Right cardiac atrium (tissue), 5 donors: ENCODE results near the gene WIF1. TPM values are rescaled to one million over a fixed set of nuclear protein-coding genes. Genes with fewer than 3 reads are reported as not detected.

Source experiments
- ATAC-seq, 2 donors: fragments of 200-7000 bp; cut with Tn5 transposase; one replicate each; pipeline versions ENCODE4 v1.8.0 to v1.9.1; 2020; ENCODE audit warnings: moderate library complexity in 2 of 2, mild to moderate bottlenecking in 1 of 2
- DNase-seq, 3 donors: peaks; one replicate each; pipeline ENCODE4 v3.0.0-alpha.2; 2020
- H3K27ac ChIP-seq: one replicate; pipeline ENCODE4 v1.5.1; 2013; ENCODE audit warnings: mild to moderate bottlenecking, low read length, control low read depth, moderate library complexity
- H3K27me3 ChIP-seq: one replicate; pipeline ENCODE4 v1.6.1; 2013; ENCODE audit not compliant: control insufficient read depth, insufficient read depth
- H3K4me1 ChIP-seq: one replicate; pipeline ENCODE4 v1.6.1; 2013; ENCODE audit warnings: low read length; ENCODE audit not compliant: control insufficient read depth, insufficient read depth
- H3K4me3 ChIP-seq: one replicate; pipeline ENCODE4 v1.5.1; 2013; ENCODE audit warnings: low read length, control low read depth
- H3K9me3 ChIP-seq: one replicate; pipeline ENCODE4 v1.6.1; 2013; ENCODE audit warnings: low read length; ENCODE audit not compliant: control insufficient read depth
- WGBS: extraction: QIAGEN DNeasy Blood & Tissue Kit; methylation state at CpG from one replicate; pipeline ENCODE4 v1.1.7; 2013; 5-methylcytosine and 5-hydroxymethylcytosine counted together
- intact Hi-C, 4 donors: fragments of 100-400 bp; cut with DNase I; formaldehyde crosslinking; loops; one replicate each; pipeline versions ENCODE4 v1.11.0 to v1.14.0; 2022 to 2023
- polyA plus RNA-seq: library from polyadenylated mRNA; stranded (reverse); fragments of 200-250 nt; gene quantifications from one replicate; pipeline ENCODE4 v1.2.3, GENCODE V29; 2013
- total RNA-seq, 4 donors: library from RNA; stranded (reverse); fragmentation: NEBNext Ultra II Directional; extraction: Animal tissue kit (Norgen Biotek cat#: 25700); gene quantifications; one replicate each; pipeline ENCODE4 v1.2.1, GENCODE V29; 2021
- donor health status: healthy with polysubstance abuse.
- donor health status: DM: no; HTN: yes; CAD: no.
- donor health status: DM: no; HTN: no; CAD: no.
- donor health status: DM: no; HTN: yes; CAD: no; lungs with severe emphysema.
- donor health status: DM: yes; HTN: yes; CAD: no.

The WIF1 gene
- total and polyA plus RNA-seq, 5 donors, result 0.29 to 0.67 (median 0.38) TPM; not detected in 2

GRCh38 chr12:65152596-65152995, 31.5 kb upstream of the WIF1 start:
- intact Hi-C loops, result no loop called here
- DNase-seq, result no peak
- H3K4me3 ChIP-seq, result no peak overlapping the region
- no peaks in the 10 kb centered on the region for H3K9me3 ChIP-seq
- H3K27ac ChIP-seq, result no peak overlapping the region
- 46% methylated on average over 1 of the region's 1 CpG for WGBS
- no peak for ATAC-seq
- no peaks in the 10 kb centered on the region for H3K27me3 ChIP-seq
- no peaks in the 10 kb centered on the region for H3K4me1 ChIP-seq

- intact Hi-C loops, result no loop called here
- Histone ChIP-seq H3K4me3 (no peak overlapping the region), H3K27ac (no peak overlapping the region), H3K27me3 (no peaks in the 10 kb centered on the region), H3K9me3 (no peaks in the 10 kb centered on the region), H3K4me1 (no peaks in the 10 kb centered on the region)
- DNase-seq, result no peak
- ATAC-seq, result no peak
Observed at GRCh38 chr12:65152012-65152411, 30.9 kb upstream of the WIF1 start.

GRCh38 chr12:65147312-65147905, 26.3 kb upstream of the WIF1 start:
- Histone ChIP-seq H3K27ac (no peak overlapping the region), H3K4me1 (no peaks in the 10 kb centered on the region), H3K9me3 (no peaks in the 10 kb centered on the region), H3K27me3 (no peaks in the 10 kb centered on the region), H3K4me3 (no peak overlapping the region)
- DNase-seq, result no peak
- WGBS, result 78% methylated on average over 2 of the region's 2 CpGs
- ATAC-seq, result no peak
- intact Hi-C loops, result no loop called here

GRCh38 chr12:65140738-65141137, 19.6 kb upstream of the WIF1 start:
- ATAC-seq (no peak), DNase-seq (no peak)
- Histone ChIP-seq H3K9me3 (no peaks in the 10 kb centered on the region), H3K27ac (no peak overlapping the region), H3K27me3 (no peaks in the 10 kb centered on the region), H3K4me1 (no peaks in the 10 kb centered on the region), H3K4me3 (no peak overlapping the region)
- 92% methylated on average over 1 of the region's 1 CpG for WGBS
- intact Hi-C loops, result no loop called here

GRCh38 chr12:65139389-65139788, 18.3 kb upstream of the WIF1 start:
- Histone ChIP-seq H3K27ac (no peak overlapping the region), H3K4me1 (no peaks in the 10 kb centered on the region), H3K4me3 (no peak overlapping the region), H3K9me3 (no peaks in the 10 kb centered on the region), H3K27me3 (no peaks in the 10 kb centered on the region)
- intact Hi-C loops, result no loop called here
- no peak for ATAC-seq
- no peak for DNase-seq
- WGBS, result 30% methylated on average over 1 of the region's 1 CpG

- H3K4me1 ChIP-seq, result no peaks in the 10 kb centered on the region
- H3K9me3 ChIP-seq, result no peaks in the 10 kb centered on the region
- no peak overlapping the region for H3K27ac ChIP-seq
- no peak for DNase-seq
- intact Hi-C loops, result no loop called here
- no peak for ATAC-seq
- H3K4me3 ChIP-seq, result no peak overlapping the region
- no peaks in the 10 kb centered on the region for H3K27me3 ChIP-seq
Observed at GRCh38 chr12:65133879-65134278, 12.8 kb upstream of the WIF1 start.

- no peak overlapping the region for H3K4me3 ChIP-seq
- ATAC-seq, result peak in 1 of 2 donors; percentile 43
- no peak overlapping the region for H3K27ac ChIP-seq
- 46% methylated on average over 5 of the region's 5 CpGs for WGBS
- intact Hi-C loops, result loop anchor here (5.0 to 10.0 kb wide), 3 partner anchors 234 to 332 kb away; no protein-coding TSS in a partner anchor
- H3K27me3 ChIP-seq, result peaks cover 5% of the 10 kb centered on the region
- DNase-seq, result no peak
- H3K9me3 ChIP-seq, result no peaks in the 10 kb centered on the region
- no peaks in the 10 kb centered on the region for H3K4me1 ChIP-seq
Observed at GRCh38 chr12:65126482-65126881, 5.4 kb upstream of the WIF1 start.

- intact Hi-C loops, result loop anchor here (5.0 to 10.0 kb wide), 3 partner anchors 234 to 331 kb away; no protein-coding TSS in a partner anchor
- WGBS, result 52% methylated on average over 2 of the region's 2 CpGs
- peaks cover 5% of the 10 kb centered on the region for H3K27me3 ChIP-seq
Observed at GRCh38 chr12:65125975-65126374, 4.9 kb upstream of the WIF1 start.

GRCh38 chr12:65125247-65125646, 4.1 kb upstream of the WIF1 start:
- WGBS, result 57% methylated on average over 1 of the region's 1 CpG
- H3K27me3 ChIP-seq, result peaks cover 5% of the 10 kb centered on the region
- intact Hi-C loops, result loop anchor here (5.0 to 10.0 kb wide), 3 partner anchors 233 to 330 kb away; no protein-coding TSS in a partner anchor
- no peaks in the 10 kb centered on the region for H3K9me3 ChIP-seq
- DNase-seq, result no peak
- ATAC-seq, result no peak
- H3K27ac ChIP-seq, result no peak overlapping the region
- H3K4me3 ChIP-seq, result no peak overlapping the region
- no peaks in the 10 kb centered on the region for H3K4me1 ChIP-seq

More at GRCh38 chr12:65125975-65126374, 4.9 kb upstream of the WIF1 start:
- no peak overlapping the region for H3K4me3 ChIP-seq
- no peaks in the 10 kb centered on the region for H3K9me3 ChIP-seq
- DNase-seq, result no peak
- no peak overlapping the region for H3K27ac ChIP-seq
- no peaks in the 10 kb centered on the region for H3K4me1 ChIP-seq
- no peak for ATAC-seq

GRCh38 chr12:65123435-65124063, 2.4 kb upstream of the WIF1 start:
- Histone ChIP-seq H3K4me3 (no peak overlapping the region), H3K27me3 (peaks cover 5% of the 10 kb centered on the region), H3K9me3 (no peaks in the 10 kb centered on the region), H3K27ac (no peak overlapping the region), H3K4me1 (no peaks in the 10 kb centered on the region)
- 12% methylated on average over 8 of the region's 8 CpGs for WGBS
- DNase-seq (no peak), ATAC-seq (no peak)
- intact Hi-C loops, result loop anchor here in 3 of 4 donors (5.0 to 10.0 kb wide), 3 partner anchors 231 to 329 kb away; no protein-coding TSS in a partner anchor

GRCh38 chr12:65122703-65123102, 1.6 kb upstream of the WIF1 start:
- Histone ChIP-seq H3K27ac (no peak overlapping the region), H3K4me3 (no peak overlapping the region), H3K4me1 (no peaks in the 10 kb centered on the region), H3K27me3 (peaks cover 5% of the 10 kb centered on the region), H3K9me3 (no peaks in the 10 kb centered on the region)
- no peak for ATAC-seq
- WGBS, result 76% methylated on average over 5 of the region's 5 CpGs
- intact Hi-C loops, result loop anchor here in 3 of 4 donors (5.0 to 10.0 kb wide), 3 partner anchors 230 to 328 kb away; no protein-coding TSS in a partner anchor
- DNase-seq, result no peak
